Urinary bladder (tissue), 4 donors: ENCODE measurements around the gene DAAM1. TPM values are rescaled to one million over a fixed set of nuclear protein-coding genes. Genes with fewer than 3 reads are reported as not detected.

Experiments
- DNase-seq: peaks from one replicate; pipeline ENCODE4 v3.0.0-alpha.2; 2015; ENCODE audit errors: extremely low spot score
- H3K27ac ChIP-seq: one replicate; pipeline ENCODE4 v1.5.1; 2013; ENCODE audit warnings: low read depth, mild to moderate bottlenecking, moderate library complexity
- H3K36me3 ChIP-seq: one replicate; pipeline ENCODE4 v1.6.1; 2013; ENCODE audit warnings: mild to moderate bottlenecking, moderate library complexity; ENCODE audit not compliant: insufficient read depth
- H3K4me1 ChIP-seq: one replicate; pipeline ENCODE4 v1.6.1; 2013; ENCODE audit warnings: mild to moderate bottlenecking, moderate library complexity; ENCODE audit not compliant: insufficient read depth
- H3K4me3 ChIP-seq: one replicate; pipeline ENCODE4 v1.5.1; 2013; ENCODE audit warnings: low read depth, low read length
- WGBS: extraction: QIAGEN DNeasy Blood & Tissue Kit; methylation state at CpG from one replicate; pipeline ENCODE4 v1.1.7; 2013; 5-methylcytosine and 5-hydroxymethylcytosine counted together
- polyA plus RNA-seq: library from polyadenylated mRNA; stranded (reverse); fragments of 200-250 nt; gene quantifications from one replicate; pipeline ENCODE4 v1.2.3, GENCODE V29; 2013
- total RNA-seq: library from RNA; depleted of rRNA; stranded (reverse); fragments of >200 nt; gene quantifications from one replicate; pipeline ENCODE4 v1.2.3, GENCODE V29; 2014
- donor health status: healthy with polysubstance abuse.
- donor health status: healthy.

Gene DAAM1
- total and polyA plus RNA-seq, 2 donors = 24.2 to 85.2 TPM

GRCh38 chr14:59346329-59346728 lies 157.9 kb downstream of the DAAM1 start:
- no peak for DNase-seq
- 96% methylated on average over 1 of the region's 1 CpG for WGBS
- Histone ChIP-seq H3K4me1 (no peaks in the 10 kb centered on the region), H3K36me3 (no peaks in the 10 kb centered on the region), H3K4me3 (no peak overlapping the region), H3K27ac (no peak overlapping the region)

GRCh38 chr14:59346796-59347510 lies 158.5 kb downstream of the DAAM1 start:
- H3K4me3 ChIP-seq = no peak overlapping the region
- WGBS = 24% methylated on average over 5 of the region's 5 CpGs
- no peak for DNase-seq
- no peak overlapping the region for H3K27ac ChIP-seq
- no peaks in the 10 kb centered on the region for H3K36me3 ChIP-seq
- no peaks in the 10 kb centered on the region for H3K4me1 ChIP-seq

DNA sequence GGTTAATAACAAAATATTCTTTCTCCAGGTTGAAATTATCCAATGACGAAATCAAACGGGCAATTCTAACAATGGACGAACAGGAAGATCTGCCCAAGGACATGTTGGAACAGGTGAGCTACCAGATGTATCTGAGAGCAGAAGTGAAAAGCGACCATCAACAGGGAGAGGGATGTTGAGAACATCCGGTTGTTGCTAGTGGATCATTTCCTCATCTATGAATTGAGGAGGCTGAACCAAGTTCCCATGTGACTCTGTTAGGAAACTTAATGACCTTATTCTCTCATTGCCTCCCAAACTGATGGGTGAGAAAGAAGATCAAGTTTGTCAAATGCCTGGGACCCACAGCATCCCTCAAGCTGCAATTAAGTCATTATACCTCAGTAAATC lies 159.0 kb downstream of the DAAM1 start:
- no peak for DNase-seq
- no peak overlapping the region for H3K27ac ChIP-seq
- no peak overlapping the region for H3K4me3 ChIP-seq
- H3K36me3 ChIP-seq = no peaks in the 10 kb centered on the region
- 55% methylated on average over 5 of the region's 5 CpGs for WGBS
- no peaks in the 10 kb centered on the region for H3K4me1 ChIP-seq

- H3K4me3 ChIP-seq = no peak overlapping the region
- no peak overlapping the region for H3K27ac ChIP-seq
- WGBS = 64% methylated on average over 3 of the region's 3 CpGs
- DNase-seq = no peak
- H3K36me3 ChIP-seq = no peaks in the 10 kb centered on the region
- no peaks in the 10 kb centered on the region for H3K4me1 ChIP-seq
These were observed 159.4 kb downstream of the DAAM1 start for GRCh38 chr14:59347915-59348314.

DNA sequence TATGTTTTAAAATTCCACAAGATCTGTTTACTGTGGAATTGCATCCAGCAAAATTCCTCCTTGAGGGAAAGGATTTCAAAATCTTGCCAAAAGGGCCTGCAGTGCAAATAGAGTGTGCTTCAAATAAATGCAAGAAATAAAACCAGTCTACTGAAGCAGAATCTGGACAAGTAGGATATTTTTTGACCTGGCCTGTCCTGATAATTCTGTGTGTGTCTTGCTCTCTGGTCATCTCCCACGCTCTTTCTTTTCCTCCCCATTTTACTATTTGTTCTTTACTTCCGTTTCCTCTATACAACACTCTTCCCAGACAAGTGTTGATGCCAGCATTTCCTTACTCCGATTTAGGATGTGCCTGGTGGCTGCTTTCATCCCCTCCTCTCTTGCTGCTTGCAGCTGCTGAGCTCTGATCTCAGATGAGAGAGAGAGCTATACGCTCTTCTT lies 160.8 kb downstream of the DAAM1 start:
- H3K4me1 ChIP-seq = no peaks in the 10 kb centered on the region
- no peak for DNase-seq
- H3K4me3 ChIP-seq = no peak overlapping the region
- H3K36me3 ChIP-seq = no peaks in the 10 kb centered on the region
- H3K27ac ChIP-seq = no peak overlapping the region
- WGBS = 32% methylated on average over 4 of the region's 4 CpGs

DNA sequence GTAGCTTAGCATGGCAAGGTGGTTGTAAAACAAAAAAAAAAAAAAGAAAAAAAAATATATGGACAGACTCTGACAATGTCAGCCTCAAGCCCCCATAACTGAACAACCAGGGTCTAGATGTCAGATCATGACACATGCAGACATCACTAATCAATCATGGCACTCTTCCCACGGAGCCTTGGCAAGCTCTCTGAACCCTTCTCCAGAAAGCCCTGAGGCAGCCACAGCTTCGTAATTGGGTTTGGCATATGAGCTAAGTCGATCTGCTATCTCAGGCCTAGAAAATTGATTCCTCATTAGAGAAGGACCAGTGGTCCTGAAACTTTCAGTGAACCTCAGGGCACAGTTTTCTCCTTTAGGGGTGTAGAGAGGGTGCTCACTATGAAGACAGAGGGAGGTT lies 164.5 kb downstream of the DAAM1 start:
- 86% methylated on average over 3 of the region's 3 CpGs for WGBS
- Histone ChIP-seq H3K36me3 (peaks cover 2% of the 10 kb centered on the region), H3K4me1 (no peaks in the 10 kb centered on the region), H3K27ac (no peak overlapping the region), H3K4me3 (no peak overlapping the region)
- DNase-seq = no peak

GRCh38 chr14:59354666-59355065 lies 166.2 kb downstream of the DAAM1 start:
- peaks cover 2% of the 10 kb centered on the region for H3K36me3 ChIP-seq
- H3K4me1 ChIP-seq = no peaks in the 10 kb centered on the region
- WGBS = 51% methylated on average over 3 of the region's 3 CpGs
- no peak overlapping the region for H3K27ac ChIP-seq
- no peak for DNase-seq
- no peak overlapping the region for H3K4me3 ChIP-seq

- DNase-seq = no peak
- 78% methylated on average over 3 of the region's 3 CpGs for WGBS
- Histone ChIP-seq H3K36me3 (peaks cover 2% of the 10 kb centered on the region), H3K4me3 (no peak overlapping the region), H3K27ac (no peak overlapping the region), H3K4me1 (no peaks in the 10 kb centered on the region)
These were observed 166.6 kb downstream of the DAAM1 start for GRCh38 chr14:59355091-59355490.

DNA sequence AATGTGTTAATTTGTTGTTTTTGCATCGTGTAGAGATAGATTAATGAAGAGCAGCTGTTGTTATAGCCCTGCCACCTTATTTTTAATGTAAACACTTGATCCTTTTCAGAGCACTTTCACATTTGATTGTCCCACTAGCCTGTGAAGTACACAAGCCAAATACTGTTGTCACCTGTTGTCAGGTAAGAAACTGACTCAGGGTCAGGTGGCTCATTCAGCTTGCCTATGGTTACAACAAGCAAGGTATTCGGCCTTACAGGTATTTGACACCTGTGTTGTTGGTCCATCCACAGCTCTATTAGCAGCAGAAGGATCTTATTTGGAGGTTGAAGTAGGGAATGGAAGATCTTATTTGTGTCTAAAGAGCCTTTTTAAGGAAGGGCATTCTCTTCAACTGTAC lies 167.8 kb downstream of the DAAM1 start:
- Histone ChIP-seq H3K4me1 (no peaks in the 10 kb centered on the region), H3K27ac (no peak overlapping the region), H3K4me3 (no peak overlapping the region), H3K36me3 (peaks cover 2% of the 10 kb centered on the region)
- no peak for DNase-seq
- 81% methylated on average over 2 of the region's 2 CpGs for WGBS

- 93% methylated on average over 3 of the region's 3 CpGs for WGBS
- no peak for DNase-seq
- Histone ChIP-seq H3K4me1 (no peaks in the 10 kb centered on the region), H3K27ac (no peak overlapping the region), H3K4me3 (no peak overlapping the region), H3K36me3 (peaks cover 2% of the 10 kb centered on the region)
These were observed 168.3 kb downstream of the DAAM1 start for GRCh38 chr14:59356767-59357166.

DNA sequence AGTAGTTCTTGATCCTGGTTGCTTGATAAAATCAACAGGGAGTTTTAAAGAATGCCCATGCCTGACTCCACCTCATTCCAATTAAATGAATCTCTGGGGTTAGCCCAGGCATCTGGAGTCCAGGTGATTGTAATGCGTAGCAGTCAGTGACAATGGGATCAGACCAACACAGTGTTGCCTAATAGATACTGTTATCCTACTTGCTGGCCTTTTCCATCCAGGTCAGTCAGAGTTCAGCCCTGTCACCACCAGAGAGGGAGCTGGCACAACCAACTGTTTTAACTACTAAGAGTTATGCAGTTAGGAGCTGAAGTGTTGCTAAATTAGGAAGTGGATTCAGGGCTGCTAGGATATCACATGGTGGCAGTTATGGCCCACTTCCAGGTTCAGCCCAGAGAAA lies 169.6 kb downstream of the DAAM1 start:
- no peak for DNase-seq
- Histone ChIP-seq H3K36me3 (peaks cover 2% of the 10 kb centered on the region), H3K4me1 (no peaks in the 10 kb centered on the region), H3K4me3 (no peak overlapping the region), H3K27ac (no peak overlapping the region)
- 59% methylated on average over 1 of the region's 1 CpG for WGBS

GRCh38 chr14:59358784-59359183 lies 170.3 kb downstream of the DAAM1 start:
- Histone ChIP-seq H3K36me3 (peaks cover 2% of the 10 kb centered on the region), H3K27ac (no peak overlapping the region), H3K4me1 (no peaks in the 10 kb centered on the region), H3K4me3 (no peak overlapping the region)
- no peak for DNase-seq
- 76% methylated on average over 1 of the region's 1 CpG for WGBS

DNA sequence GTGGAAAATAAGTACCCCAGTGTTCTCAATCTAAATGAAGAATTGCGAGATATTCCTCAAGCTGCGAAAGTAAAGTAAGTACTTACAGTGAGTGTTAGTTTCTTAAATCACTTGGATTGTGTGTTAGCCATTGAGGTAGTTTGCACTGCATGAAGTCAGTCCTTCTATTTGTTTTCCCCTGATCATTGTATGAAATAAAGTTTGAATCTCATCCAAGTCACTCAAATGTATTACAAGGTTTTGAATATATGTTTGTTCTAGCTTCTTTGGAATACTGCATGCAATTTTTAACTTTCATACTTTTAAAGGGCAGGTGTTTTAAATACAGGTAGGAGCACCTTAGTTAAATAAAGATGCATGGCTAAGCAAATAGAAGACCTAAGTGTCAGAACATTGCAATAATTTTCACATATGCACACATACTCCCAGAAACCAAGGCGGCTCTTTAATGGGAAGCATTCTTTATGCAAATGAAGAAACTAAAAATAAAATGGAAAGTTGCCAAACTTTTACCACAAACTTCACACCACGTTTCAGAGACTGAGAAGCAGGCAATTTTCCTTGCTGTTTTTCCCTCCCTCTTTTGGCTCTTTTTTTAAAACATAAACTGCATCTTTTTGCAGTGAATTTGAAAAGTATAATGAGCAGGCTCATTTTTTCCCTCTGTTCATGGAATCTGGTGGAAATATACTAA lies 171.1 kb downstream of the DAAM1 start:
- Histone ChIP-seq H3K4me3 (no peak overlapping the region), H3K36me3 (peaks cover 2% of the 10 kb centered on the region), H3K27ac (no peak overlapping the region), H3K4me1 (no peaks in the 10 kb centered on the region)
- DNase-seq = no peak
- 63% methylated on average over 4 of the region's 4 CpGs for WGBS

GRCh38 chr14:59360233-59360632 lies 171.8 kb downstream of the DAAM1 start:
- no peak for DNase-seq
- Histone ChIP-seq H3K36me3 (peaks cover 2% of the 10 kb centered on the region), H3K27ac (no peak overlapping the region), H3K4me3 (no peak overlapping the region), H3K4me1 (no peaks in the 10 kb centered on the region)
